22Rv1 (cell line): ENCODE results near the gene LPA.

Experiments
- CTCF ChIP-seq: fragments of 450-650 bp; IDR thresholded peaks from 2 replicates; pipeline ENCODE4 v1.5.1; 2017; ENCODE audit warnings: mild to moderate bottlenecking
- ZFX ChIP-seq: fragments of 450-650 bp; IDR thresholded peaks from 2 replicates; pipeline ENCODE4 v1.6.1; 2017; ENCODE audit warnings: antibody characterized with exemption, borderline replicate concordance

- TF ChIP-seq CTCF = no peak
- no peak for TF ChIP-seq ZFX
These were observed 140.9 kb downstream of the LPA start for GRCh38 chr6:160523223-160523622.
